Kidney (tissue), 14 donors: Measurements from ENCODE around the gene PTGES. TPM values are rescaled to one million over a fixed set of nuclear protein-coding genes. Genes with fewer than 3 reads are reported as not detected.
"Not testable (repeated sequence)": the region's sequence is repeated elsewhere in the genome, so short reads cannot be mapped to it uniquely, and the experiment has no call there.

Source experiments
- DNase-seq, 5 donors: peaks; one replicate each; pipeline ENCODE4 v3.0.0-alpha.2; 2013 to 2020
- FAIRE-seq: peaks from 2 replicates; lab custom pipeline; 2012; peaks lifted over from hg19 to GRCh38; lab: Jason Lieb, UNC
- H3K27ac ChIP-seq, 2 donors: one replicate each; pipeline ENCODE4 v1.7.0; 2013; ENCODE audit warnings: low read depth in 2 of 2, low read length in 2 of 2, inconsistent platforms in 1 of 2
- H3K27me3 ChIP-seq: one replicate; pipeline ENCODE4 v1.7.1; 2013; ENCODE audit warnings: low read length, inconsistent platforms; ENCODE audit not compliant: control insufficient read depth, insufficient read depth
- H3K36me3 ChIP-seq, 3 donors: one replicate each; pipeline versions ENCODE4 v1.7.0 to v1.7.1; 2013; ENCODE audit warnings: low read length in 3 of 3, control low read depth in 1 of 3, inconsistent platforms in 1 of 3; ENCODE audit not compliant: insufficient read depth in 3 of 3, control insufficient read depth in 2 of 3
- H3K4me1 ChIP-seq, 3 donors: one replicate each; pipeline versions ENCODE4 v1.7.0 to v1.7.1; 2013; ENCODE audit warnings: low read length in 3 of 3, inconsistent platforms in 1 of 3, low read depth in 1 of 3; ENCODE audit not compliant: control insufficient read depth in 2 of 3, insufficient read depth in 2 of 3
- H3K4me3 ChIP-seq, 3 donors: one replicate each; pipeline versions ENCODE4 v1.7.0 to v1.8.1; 2013; ENCODE audit warnings: low read length in 3 of 3, control low read depth in 1 of 3, inconsistent platforms in 1 of 3
- H3K9ac ChIP-seq, 3 donors: one replicate each; pipeline versions ENCODE4 v1.7.0 to v1.7.1; 2013; ENCODE audit warnings: low read length in 3 of 3, control low read depth in 1 of 3, inconsistent platforms in 1 of 3
- H3K9me3 ChIP-seq, 3 donors: one replicate each; pipeline versions ENCODE4 v1.7.0 to v1.7.1; 2013; ENCODE audit warnings: low read length in 3 of 3, control low read depth in 1 of 3, inconsistent platforms in 1 of 3; ENCODE audit not compliant: control insufficient read depth in 2 of 3, insufficient read depth in 1 of 3
- CTCF ChIP-seq: IDR thresholded peaks from 3 replicates; pipeline ENCODE4 v1.5.1; 2012; ENCODE audit warnings: mild to moderate bottlenecking, moderate library complexity, borderline replicate concordance; ENCODE audit not compliant: insufficient read depth; ENCODE audit errors: extremely low read depth
- intact Hi-C: fragments of 100-400 bp; cut with DNase I; formaldehyde crosslinking; loops from one replicate; pipeline ENCODE4 v1.11.1; 2022
- polyA plus RNA-seq: library from polyadenylated mRNA; stranded (reverse); fragments of 350-450 nt; fragmentation: Illumina TruSeq; extraction: RNeasy Lipid Tissue Mini Kit (QIAGEN cat#74804); gene quantifications from one replicate; pipeline ENCODE4 v1.2.3, GENCODE V29; 2014; ENCODE audit warnings: low read depth, low replicate concordance; ENCODE audit not compliant: insufficient read depth
- total RNA-seq: library from RNA; stranded (reverse); fragmentation: NEBNext Ultra II Directional; extraction: Animal tissue kit (Norgen Biotek cat#: 25700); gene quantifications from one replicate; pipeline ENCODE4 v1.2.1, GENCODE V29; 2021
- donor health status: control.
- donor health status: control.
- donor health status: control.
- donor health status: control.
- donor health status: control.
- donor health status: DM: yes; HTN: yes; CAD: no.
- donor health status: Normal renal cell carcinoma (clear cell type).

Gene PTGES
- total and polyA plus RNA-seq, 2 donors from 2014 or later, result 8.1 to 8.9 TPM

GRCh38 chr9:129761293-129761900, 8.6 kb upstream of the PTGES start:
- Histone ChIP-seq H3K27me3 (no peaks in the 10 kb centered on the region), H3K4me1 (peaks cover 0 to 7% (median 3%) of the 10 kb centered on the region in 3 donors), H3K4me3 (no peak overlapping the region), H3K27ac (peak overlapping the region; percentile 32 to 33), H3K9ac (no peak overlapping the region), H3K36me3 (no peaks in the 10 kb centered on the region), H3K9me3 (no peaks in the 10 kb centered on the region)
- intact Hi-C loops, result no loop called here
- TF ChIP-seq CTCF, result no peak
- FAIRE-seq (no peak), DNase-seq (peak in 3 of 5 donors; percentile 67 to 93 (median 91))

GRCh38 chr9:129760784-129761183, 7.9 kb upstream of the PTGES start:
- H3K9ac ChIP-seq, H3K36me3 ChIP-seq, H3K4me3 ChIP-seq, H3K27ac ChIP-seq, DNase-seq, H3K4me1 ChIP-seq, FAIRE-seq, H3K27me3 ChIP-seq, intact Hi-C loops, H3K9me3 ChIP-seq: not testable (repeated sequence)

- H3K27ac ChIP-seq, result no peak overlapping the region
- intact Hi-C loops, result no loop called here
- H3K9ac ChIP-seq, result no peak overlapping the region
- no peak for FAIRE-seq
- TF ChIP-seq CTCF, result no peak
- peaks cover 0 to 7% (median 3%) of the 10 kb centered on the region in 3 donors for H3K4me1 ChIP-seq
- no peak for DNase-seq
- no peak overlapping the region for H3K4me3 ChIP-seq
- no peaks in the 10 kb centered on the region for H3K9me3 ChIP-seq
- no peaks in the 10 kb centered on the region for H3K36me3 ChIP-seq
- no peaks in the 10 kb centered on the region for H3K27me3 ChIP-seq
Observed at GRCh38 chr9:129759804-129760502, 7.1 kb upstream of the PTGES start.

- intact Hi-C loops, result no loop called here
- no peak for DNase-seq
- Histone ChIP-seq H3K27me3 (no peaks in the 10 kb centered on the region), H3K4me3 (no peak overlapping the region), H3K4me1 (peaks cover 0 to 7% (median 3%) of the 10 kb centered on the region in 3 donors), H3K27ac (no peak overlapping the region), H3K9ac (no peak overlapping the region), H3K9me3 (no peaks in the 10 kb centered on the region), H3K36me3 (no peaks in the 10 kb centered on the region)
- FAIRE-seq, result no peak
- no peak for TF ChIP-seq CTCF
Observed at GRCh38 chr9:129759319-129759718, 6.5 kb upstream of the PTGES start.
